Neural crest cell (in vitro differentiated cells): ENCODE results near the gene CCDC13. TPM values are rescaled to one million over a fixed set of nuclear protein-coding genes. Genes with fewer than 3 reads are reported as not detected.

Experiments
- DNase-seq: peaks from one replicate; pipeline ENCODE4 v3.0.0; 2021; ENCODE audit warnings: low read depth, mixed read lengths, low spot score
- H3K27ac Mint-ChIP-seq: one replicate; pipeline ENCODE4 v1.8.0; 2021; ENCODE audit warnings: mild to moderate bottlenecking, mixed read lengths; ENCODE audit not compliant: unreplicated experiment
- H3K27me3 Mint-ChIP-seq: 2 replicates; pipeline ENCODE4 v1.8.0; 2021; ENCODE audit warnings: low read depth, mild to moderate bottlenecking, mixed read lengths
- H3K36me3 Mint-ChIP-seq: 2 replicates; pipeline ENCODE4 v1.8.0; 2021; ENCODE audit warnings: low read depth, mild to moderate bottlenecking, mixed read lengths
- H3K4me1 Mint-ChIP-seq: 2 replicates; pipeline ENCODE4 v1.8.0; 2021; ENCODE audit warnings: mixed read lengths
- H3K4me3 Mint-ChIP-seq: one replicate; pipeline ENCODE4 v1.8.0; 2021; ENCODE audit warnings: mild to moderate bottlenecking, mixed read lengths
- H3K9me3 Mint-ChIP-seq: 2 replicates; pipeline ENCODE4 v1.8.0; 2021; ENCODE audit warnings: mixed read lengths
- CTCF ChIP-seq: fragments of 200-600 bp; sonication (generic); conservative IDR thresholded peaks from 2 replicates; pipeline ENCODE4 v1.5.0; 2021; ENCODE audit warnings: antibody characterized with exemption, mild to moderate bottlenecking
- total RNA-seq: library from RNA; stranded (reverse); gene quantifications from 2 replicates; pipeline ENCODE4 v1.2.1, GENCODE V29; 2021

CCDC13 gene
- total RNA-seq, 1 donor from 2014 or later: 2.0 TPM

GRCh38 chr3:42801784-42802183 lies 28.7 kb upstream of the CCDC13 start:
- Mint-ChIP-seq H3K27ac (no peak overlapping the region), H3K27me3 (peaks cover 15% of the 10 kb centered on the region), H3K36me3 (peaks cover 5% of the 10 kb centered on the region), H3K4me1 (peaks cover 50% of the 10 kb centered on the region), H3K4me3 (no peak overlapping the region), H3K9me3 (no peaks in the 10 kb centered on the region)
- DNase-seq: no peak
- no peak for TF ChIP-seq CTCF

GRCh38 chr3:42801048-42801620 lies 28.1 kb upstream of the CCDC13 start:
- Mint-ChIP-seq H3K27me3 (peaks cover 10% of the 10 kb centered on the region), H3K27ac (no peak overlapping the region), H3K4me1 (peaks cover 50% of the 10 kb centered on the region), H3K36me3 (peaks cover 8% of the 10 kb centered on the region), H3K9me3 (no peaks in the 10 kb centered on the region), H3K4me3 (peak overlapping the region; percentile 19)
- DNase-seq: no peak
- TF ChIP-seq CTCF: no peak

GRCh38 chr3:42800251-42800650 lies 27.2 kb upstream of the CCDC13 start:
- H3K36me3 Mint-ChIP-seq: peaks cover 13% of the 10 kb centered on the region
- H3K9me3 Mint-ChIP-seq: no peaks in the 10 kb centered on the region
- no peak for TF ChIP-seq CTCF
- H3K27ac Mint-ChIP-seq: no peak overlapping the region
- peaks cover 1% of the 10 kb centered on the region for H3K27me3 Mint-ChIP-seq
- H3K4me1 Mint-ChIP-seq: peaks cover 52% of the 10 kb centered on the region
- no peak overlapping the region for H3K4me3 Mint-ChIP-seq
- DNase-seq: no peak

GRCh38 chr3:42799376-42799775 lies 26.3 kb upstream of the CCDC13 start:
- Mint-ChIP-seq H3K4me3 (peak overlapping the region; percentile 47), H3K27ac (no peak overlapping the region), H3K9me3 (no peaks in the 10 kb centered on the region), H3K27me3 (no peaks in the 10 kb centered on the region), H3K36me3 (peaks cover 13% of the 10 kb centered on the region), H3K4me1 (peaks cover 47% of the 10 kb centered on the region)
- TF ChIP-seq CTCF: no peak
- no peak for DNase-seq

- peak overlapping the region; percentile 68 for H3K4me3 Mint-ChIP-seq
- H3K36me3 Mint-ChIP-seq: peaks cover 23% of the 10 kb centered on the region
Measured at GRCh38 chr3:42796332-42796885, 23.4 kb upstream of the CCDC13 start.

More at GRCh38 chr3:42796332-42796885, 23.4 kb upstream of the CCDC13 start:
- H3K4me1 Mint-ChIP-seq: peaks cover 24% of the 10 kb centered on the region
- peak overlapping the region; percentile 62 for H3K27ac Mint-ChIP-seq
- H3K27me3 Mint-ChIP-seq: no peaks in the 10 kb centered on the region
- H3K9me3 Mint-ChIP-seq: no peaks in the 10 kb centered on the region
- TF ChIP-seq CTCF: no peak
- DNase-seq: no peak
